HG03280 (cell line): ENCODE results near the gene VAV1.
"Not testable (repeated sequence)": the region's sequence is repeated elsewhere in the genome, so short reads cannot be mapped to it uniquely, and the experiment has no call there.

Source experiments
- ATAC-seq: cut with Tn5 transposase; IDR thresholded peaks from one replicate; pipeline ENCODE4 v1.9.1; 2021; ENCODE audit warnings: mild to moderate bottlenecking, moderate library complexity; ENCODE audit not compliant: unreplicated experiment

Gene VAV1

GRCh38 chr19:6737284-6737872, 35.1 kb upstream of the VAV1 start, which contains the start of gene GPR108:
Gene GPR108, minus strand, starts transcription at chr19:6737580. Its CDS starts 4 bp downstream, at chr19:6737576.
- ATAC-seq: peak; percentile 72

GRCh38 chr19:6737873-6738786, 34.4 kb upstream of the VAV1 start:
- peak; percentile 1 for ATAC-seq

GRCh38 chr19:6738787-6739389, 33.6 kb upstream of the VAV1 start:
- no peak for ATAC-seq

GRCh38 chr19:6739390-6739882, 33.1 kb upstream of the VAV1 start, which contains the start of gene TRIP10:
Gene TRIP10, plus strand, starts transcription at chr19:6739680. Its CDS starts 82 bp downstream, at chr19:6739762.
- no peak for ATAC-seq

- ATAC-seq: no peak
These were observed 32.5 kb upstream of the VAV1 start for GRCh38 chr19:6739883-6740588.

- ATAC-seq: no peak
These were observed 31.7 kb upstream of the VAV1 start for GRCh38 chr19:6740589-6741343.

GRCh38 chr19:6743066-6743465, 29.4 kb upstream of the VAV1 start:
- no peak for ATAC-seq

- no peak for ATAC-seq
These were observed 28.7 kb upstream of the VAV1 start for GRCh38 chr19:6743714-6744380.

- ATAC-seq: no peak
These were observed 27.9 kb upstream of the VAV1 start for GRCh38 chr19:6744381-6745301.

GRCh38 chr19:6745965-6746364, 26.5 kb upstream of the VAV1 start:
- no peak for ATAC-seq

- ATAC-seq: not testable (repeated sequence)
These were observed 24.0 kb upstream of the VAV1 start for GRCh38 chr19:6748543-6748942.

GRCh38 chr19:6750062-6750461, 22.4 kb upstream of the VAV1 start:
- ATAC-seq: no peak

GRCh38 chr19:6751189-6751588, 21.3 kb upstream of the VAV1 start:
- ATAC-seq: no peak

GRCh38 chr19:6752256-6753177, 20.0 kb upstream of the VAV1 start:
- no peak for ATAC-seq

- peak; percentile 84 for ATAC-seq
These were observed 19.1 kb upstream of the VAV1 start for GRCh38 chr19:6753178-6754031.

- ATAC-seq: no peak
These were observed 18.4 kb upstream of the VAV1 start for GRCh38 chr19:6754136-6754535.
